ENCODE measurements around the gene TSSC4. TPM values are rescaled to one million over a fixed set of nuclear protein-coding genes. Genes with fewer than 3 reads are reported as not detected.
A peak's percentile ranks its signal among the peaks of the same experiment; 100 is the strongest.

TSSC4 gene
- total and polyA plus RNA-seq, 2 of the 13 experiments (the other 11 are each of a cell fraction or from before 2014, with no cell fraction given): 16.2 to 58.6 TPM

GRCh38 chr11:2409611-2410468 lies 9.3 kb downstream of the TSSC4 start (continued):
- TF ChIP-seq, protein P1, sequence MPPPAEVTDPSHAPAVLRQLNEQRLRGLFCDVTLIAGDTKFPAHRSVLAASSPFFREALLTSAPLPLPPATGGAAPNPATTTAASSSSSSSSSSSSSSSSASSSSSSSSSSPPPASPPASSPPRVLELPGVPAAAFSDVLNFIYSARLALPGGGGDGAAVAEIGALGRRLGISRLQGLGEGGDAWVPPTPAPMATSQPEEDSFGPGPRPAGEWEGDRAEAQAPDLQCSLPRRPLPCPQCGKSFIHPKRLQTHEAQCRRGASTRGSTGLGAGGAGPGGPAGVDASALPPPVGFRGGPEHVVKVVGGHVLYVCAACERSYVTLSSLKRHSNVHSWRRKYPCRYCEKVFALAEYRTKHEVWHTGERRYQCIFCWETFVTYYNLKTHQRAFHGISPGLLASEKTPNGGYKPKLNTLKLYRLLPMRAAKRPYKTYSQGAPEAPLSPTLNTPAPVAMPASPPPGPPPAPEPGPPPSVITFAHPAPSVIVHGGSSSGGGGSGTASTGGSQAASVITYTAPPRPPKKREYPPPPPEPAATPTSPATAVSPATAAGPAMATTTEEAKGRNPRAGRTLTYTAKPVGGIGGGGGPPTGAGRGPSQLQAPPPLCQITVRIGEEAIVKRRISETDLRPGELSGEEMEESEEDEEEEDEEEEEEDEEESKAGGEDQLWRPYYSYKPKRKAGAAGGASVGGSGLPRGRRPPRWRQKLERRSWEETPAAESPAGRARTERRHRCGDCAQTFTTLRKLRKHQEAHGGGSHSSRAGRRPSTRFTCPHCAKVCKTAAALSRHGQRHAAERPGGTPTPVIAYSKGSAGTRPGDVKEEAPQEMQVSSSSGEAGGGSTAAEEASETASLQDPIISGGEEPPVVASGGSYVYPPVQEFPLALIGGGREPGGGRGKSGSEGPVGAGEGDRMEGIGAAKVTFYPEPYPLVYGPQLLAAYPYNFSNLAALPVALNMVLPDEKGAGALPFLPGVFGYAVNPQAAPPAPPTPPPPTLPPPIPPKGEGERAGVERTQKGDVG (CRISPR knock-in tag; IDR thresholded peaks at IDR 0.05; ENCODE audit: borderline replicate concordance): 0 out of 2 replicates have a peak, but pooled peaks have one; percentile 22
- no peak for TF ChIP-seq AHDC1 (CRISPR knock-in tag; IDR thresholded peaks at IDR 0.05; ENCODE audit: borderline replicate concordance)
- TF ChIP-seq, protein P2, sequence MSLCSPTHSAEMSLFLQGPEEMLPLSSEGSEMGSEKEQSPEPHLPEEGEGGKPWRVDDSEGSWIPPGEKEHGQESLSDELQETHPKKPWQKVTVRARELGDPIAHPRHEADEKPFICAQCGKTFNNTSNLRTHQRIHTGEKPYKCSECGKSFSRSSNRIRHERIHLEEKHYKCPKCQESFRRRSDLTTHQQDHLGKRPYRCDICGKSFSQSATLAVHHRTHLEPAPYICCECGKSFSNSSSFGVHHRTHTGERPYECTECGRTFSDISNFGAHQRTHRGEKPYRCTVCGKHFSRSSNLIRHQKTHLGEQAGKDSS (CRISPR knock-in tag; IDR thresholded peaks at IDR 0.05; ENCODE audit: borderline replicate concordance, low read depth): no peak
- no peak for TF ChIP-seq DMAP1 (CRISPR knock-in tag; IDR thresholded peaks at IDR 0.05)
- TF ChIP-seq ZBTB38 (CRISPR knock-in tag; IDR thresholded peaks at IDR 0.05): peak; percentile 38; the same call in 1 of the 2 replicates
- no peak for TF ChIP-seq TRIM24 (CRISPR knock-in tag; IDR thresholded peaks at IDR 0.05)
- peak; percentile 60 for TF ChIP-seq FOSL2 (CRISPR knock-in tag; IDR thresholded peaks at IDR 0.05)
- TF ChIP-seq ZNF850 (CRISPR knock-in tag; conservative IDR thresholded peaks at IDR 0.05): no peak
- TF ChIP-seq ZZZ3 (CRISPR knock-in tag; IDR thresholded peaks at IDR 0.05; ENCODE audit: borderline replicate concordance): no peak
- TF ChIP-seq ELF1 (CRISPR knock-in tag; IDR thresholded peaks at IDR 0.05): no peak
- no peak for TF ChIP-seq RORA (CRISPR knock-in tag; IDR thresholded peaks at IDR 0.05)
- TF ChIP-seq ZNF550 (CRISPR knock-in tag; IDR thresholded peaks at IDR 0.05; ENCODE audit: borderline replicate concordance): no peak
- peak; percentile 64 for TF ChIP-seq BCL6 (CRISPR knock-in tag; IDR thresholded peaks at IDR 0.05)
- TF ChIP-seq ZNF570 (CRISPR knock-in tag; IDR thresholded peaks at IDR 0.05; ENCODE audit: borderline replicate concordance): no peak

Data from HepG2 (cell line).